ENCODE results near the gene DUSP10. TPM values are rescaled to one million over a fixed set of nuclear protein-coding genes. Genes with fewer than 3 reads are reported as not detected.

Gene DUSP10
- total and polyA plus RNA-seq, 2 of the 13 experiments (the other 11 are each of a cell fraction or from before 2014, with no cell fraction given) = 2.1 to 4.4 TPM

DNA sequence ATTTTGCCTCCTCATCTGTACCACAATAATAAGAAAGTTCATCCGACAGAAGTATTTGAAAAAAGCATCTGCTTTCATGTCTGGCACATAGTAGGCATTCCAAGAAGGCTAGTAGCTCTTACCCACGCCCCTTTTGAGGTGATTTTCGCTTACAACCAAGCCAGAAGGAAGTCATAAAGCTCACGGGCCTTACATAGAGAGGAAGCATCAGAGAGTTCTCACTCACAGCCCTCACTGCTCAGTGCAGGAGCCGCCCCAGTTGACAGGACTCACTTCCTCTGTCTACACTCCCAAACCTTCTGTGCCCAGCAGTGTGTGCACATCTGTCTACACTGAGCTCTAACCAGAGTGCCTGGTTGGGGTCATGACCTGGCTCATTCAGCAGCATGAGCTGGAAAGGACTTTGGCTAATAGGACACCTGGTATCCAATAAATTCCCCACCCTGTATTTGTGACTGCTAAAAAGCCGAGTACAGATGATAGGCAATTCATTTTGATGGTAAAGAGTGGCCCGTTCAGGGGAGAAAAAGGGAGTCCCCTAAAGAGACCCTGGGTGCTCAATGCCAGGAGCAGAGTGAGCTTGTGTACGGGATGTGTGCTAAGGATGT, 36.8 kb upstream of the DUSP10 start (continued):
- TF ChIP-seq, protein P1, sequence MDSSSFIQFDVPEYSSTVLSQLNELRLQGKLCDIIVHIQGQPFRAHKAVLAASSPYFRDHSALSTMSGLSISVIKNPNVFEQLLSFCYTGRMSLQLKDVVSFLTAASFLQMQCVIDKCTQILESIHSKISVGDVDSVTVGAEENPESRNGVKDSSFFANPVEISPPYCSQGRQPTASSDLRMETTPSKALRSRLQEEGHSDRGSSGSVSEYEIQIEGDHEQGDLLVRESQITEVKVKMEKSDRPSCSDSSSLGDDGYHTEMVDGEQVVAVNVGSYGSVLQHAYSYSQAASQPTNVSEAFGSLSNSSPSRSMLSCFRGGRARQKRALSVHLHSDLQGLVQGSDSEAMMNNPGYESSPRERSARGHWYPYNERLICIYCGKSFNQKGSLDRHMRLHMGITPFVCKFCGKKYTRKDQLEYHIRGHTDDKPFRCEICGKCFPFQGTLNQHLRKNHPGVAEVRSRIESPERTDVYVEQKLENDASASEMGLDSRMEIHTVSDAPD (CRISPR knock-in tag; IDR thresholded peaks at IDR 0.05) = no peak
- no peak for TF ChIP-seq CENPT (CRISPR knock-in tag; IDR thresholded peaks at IDR 0.05; ENCODE audit: low read depth)

DNA sequence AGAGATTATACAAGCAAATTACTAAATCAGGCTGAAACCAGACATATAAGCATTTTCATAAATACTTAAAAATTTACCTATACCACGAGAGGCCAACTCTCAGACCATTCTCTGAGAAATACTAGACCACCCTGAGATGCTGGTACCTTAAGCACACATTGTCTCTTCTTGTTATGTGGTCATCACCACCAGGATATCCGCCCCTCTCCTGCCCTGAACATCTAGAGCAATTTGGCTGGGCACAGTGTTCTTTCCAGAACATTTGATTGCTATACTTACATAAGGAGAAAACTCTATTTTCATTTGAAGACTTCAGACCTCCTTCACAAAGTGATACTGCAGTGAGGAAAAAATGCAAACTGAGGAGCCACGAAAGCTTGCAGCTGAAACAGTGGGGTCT, 36.2 kb upstream of the DUSP10 start:
- ATAC-seq (no peak), FAIRE-seq (no peak)
- BruUV-seq (replicated peaks) = no TSS peak
- TF ChIP-seq FOXK1 (CRISPR knock-in tag; IDR thresholded peaks at IDR 0.05; ENCODE audit: borderline replicate concordance, low read depth) = no peak
- TF ChIP-seq, protein P2, sequence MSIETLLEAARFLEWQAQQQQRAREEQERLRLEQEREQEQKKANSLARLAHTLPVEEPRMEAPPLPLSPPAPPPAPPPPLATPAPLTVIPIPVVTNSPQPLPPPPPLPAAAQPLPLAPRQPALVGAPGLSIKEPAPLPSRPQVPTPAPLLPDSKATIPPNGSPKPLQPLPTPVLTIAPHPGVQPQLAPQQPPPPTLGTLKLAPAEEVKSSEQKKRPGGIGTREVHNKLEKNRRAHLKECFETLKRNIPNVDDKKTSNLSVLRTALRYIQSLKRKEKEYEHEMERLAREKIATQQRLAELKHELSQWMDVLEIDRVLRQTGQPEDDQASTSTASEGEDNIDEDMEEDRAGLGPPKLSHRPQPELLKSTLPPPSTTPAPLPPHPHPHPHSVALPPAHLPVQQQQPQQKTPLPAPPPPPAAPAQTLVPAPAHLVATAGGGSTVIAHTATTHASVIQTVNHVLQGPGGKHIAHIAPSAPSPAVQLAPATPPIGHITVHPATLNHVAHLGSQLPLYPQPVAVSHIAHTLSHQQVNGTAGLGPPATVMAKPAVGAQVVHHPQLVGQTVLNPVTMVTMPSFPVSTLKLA (IDR thresholded peaks at IDR 0.05) = no peak
- TF ChIP-seq, protein P3, sequence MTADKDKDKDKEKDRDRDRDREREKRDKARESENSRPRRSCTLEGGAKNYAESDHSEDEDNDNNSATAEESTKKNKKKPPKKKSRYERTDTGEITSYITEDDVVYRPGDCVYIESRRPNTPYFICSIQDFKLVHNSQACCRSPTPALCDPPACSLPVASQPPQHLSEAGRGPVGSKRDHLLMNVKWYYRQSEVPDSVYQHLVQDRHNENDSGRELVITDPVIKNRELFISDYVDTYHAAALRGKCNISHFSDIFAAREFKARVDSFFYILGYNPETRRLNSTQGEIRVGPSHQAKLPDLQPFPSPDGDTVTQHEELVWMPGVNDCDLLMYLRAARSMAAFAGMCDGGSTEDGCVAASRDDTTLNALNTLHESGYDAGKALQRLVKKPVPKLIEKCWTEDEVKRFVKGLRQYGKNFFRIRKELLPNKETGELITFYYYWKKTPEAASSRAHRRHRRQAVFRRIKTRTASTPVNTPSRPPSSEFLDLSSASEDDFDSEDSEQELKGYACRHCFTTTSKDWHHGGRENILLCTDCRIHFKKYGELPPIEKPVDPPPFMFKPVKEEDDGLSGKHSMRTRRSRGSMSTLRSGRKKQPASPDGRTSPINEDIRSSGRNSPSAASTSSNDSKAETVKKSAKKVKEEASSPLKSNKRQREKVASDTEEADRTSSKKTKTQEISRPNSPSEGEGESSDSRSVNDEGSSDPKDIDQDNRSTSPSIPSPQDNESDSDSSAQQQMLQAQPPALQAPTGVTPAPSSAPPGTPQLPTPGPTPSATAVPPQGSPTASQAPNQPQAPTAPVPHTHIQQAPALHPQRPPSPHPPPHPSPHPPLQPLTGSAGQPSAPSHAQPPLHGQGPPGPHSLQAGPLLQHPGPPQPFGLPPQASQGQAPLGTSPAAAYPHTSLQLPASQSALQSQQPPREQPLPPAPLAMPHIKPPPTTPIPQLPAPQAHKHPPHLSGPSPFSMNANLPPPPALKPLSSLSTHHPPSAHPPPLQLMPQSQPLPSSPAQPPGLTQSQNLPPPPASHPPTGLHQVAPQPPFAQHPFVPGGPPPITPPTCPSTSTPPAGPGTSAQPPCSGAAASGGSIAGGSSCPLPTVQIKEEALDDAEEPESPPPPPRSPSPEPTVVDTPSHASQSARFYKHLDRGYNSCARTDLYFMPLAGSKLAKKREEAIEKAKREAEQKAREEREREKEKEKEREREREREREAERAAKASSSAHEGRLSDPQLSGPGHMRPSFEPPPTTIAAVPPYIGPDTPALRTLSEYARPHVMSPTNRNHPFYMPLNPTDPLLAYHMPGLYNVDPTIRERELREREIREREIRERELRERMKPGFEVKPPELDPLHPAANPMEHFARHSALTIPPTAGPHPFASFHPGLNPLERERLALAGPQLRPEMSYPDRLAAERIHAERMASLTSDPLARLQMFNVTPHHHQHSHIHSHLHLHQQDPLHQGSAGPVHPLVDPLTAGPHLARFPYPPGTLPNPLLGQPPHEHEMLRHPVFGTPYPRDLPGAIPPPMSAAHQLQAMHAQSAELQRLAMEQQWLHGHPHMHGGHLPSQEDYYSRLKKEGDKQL (CRISPR knock-in tag; IDR thresholded peaks at IDR 0.05; ENCODE audit: low read depth) = no peak
- TF ChIP-seq, protein P4, sequence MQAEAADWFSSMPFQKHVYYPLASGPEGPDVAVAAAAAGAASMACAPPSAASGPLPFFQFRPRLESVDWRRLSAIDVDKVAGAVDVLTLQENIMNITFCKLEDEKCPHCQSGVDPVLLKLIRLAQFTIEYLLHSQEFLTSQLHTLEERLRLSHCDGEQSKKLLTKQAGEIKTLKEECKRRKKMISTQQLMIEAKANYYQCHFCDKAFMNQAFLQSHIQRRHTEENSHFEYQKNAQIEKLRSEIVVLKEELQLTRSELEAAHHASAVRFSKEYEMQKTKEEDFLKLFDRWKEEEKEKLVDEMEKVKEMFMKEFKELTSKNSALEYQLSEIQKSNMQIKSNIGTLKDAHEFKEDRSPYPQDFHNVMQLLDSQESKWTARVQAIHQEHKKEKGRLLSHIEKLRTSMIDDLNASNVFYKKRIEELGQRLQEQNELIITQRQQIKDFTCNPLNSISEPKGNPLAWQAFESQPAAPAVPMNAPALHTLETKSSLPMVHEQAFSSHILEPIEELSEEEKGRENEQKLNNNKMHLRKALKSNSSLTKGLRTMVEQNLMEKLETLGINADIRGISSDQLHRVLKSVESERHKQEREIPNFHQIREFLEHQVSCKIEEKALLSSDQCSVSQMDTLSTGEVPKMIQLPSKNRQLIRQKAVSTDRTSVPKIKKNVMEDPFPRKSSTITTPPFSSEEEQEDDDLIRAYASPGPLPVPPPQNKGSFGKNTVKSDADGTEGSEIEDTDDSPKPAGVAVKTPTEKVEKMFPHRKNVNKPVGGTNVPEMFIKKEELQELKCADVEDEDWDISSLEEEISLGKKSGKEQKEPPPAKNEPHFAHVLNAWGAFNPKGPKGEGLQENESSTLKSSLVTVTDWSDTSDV (CRISPR knock-in tag; IDR thresholded peaks at IDR 0.05) = no peak
- TF ChIP-seq ZNF160 (CRISPR knock-in tag; IDR thresholded peaks at IDR 0.05) = no peak
- no peak for TF ChIP-seq HHEX (CRISPR knock-in tag; IDR thresholded peaks at IDR 0.05)
- TF ChIP-seq RFX5 (IDR thresholded peaks at IDR 0.05; ENCODE audit: low read depth, low read length) = no peak
- no peak for TF ChIP-seq ZNF207 (IDR thresholded peaks at IDR 0.05; ENCODE audit: borderline replicate concordance)
- no peak for TF ChIP-seq CEBPG (CRISPR knock-in tag; IDR thresholded peaks at IDR 0.05)
- TF ChIP-seq SNAPC2 (CRISPR knock-in tag; IDR thresholded peaks at IDR 0.05) = no peak
- no peak for TF ChIP-seq DMAP1 (CRISPR knock-in tag; IDR thresholded peaks at IDR 0.05)

More for the DNA sequence above, 36.2 kb upstream of the DUSP10 start:
- Histone ChIP-seq H4K20me1 (ENCODE audit: insufficient read depth, low read length) (no peaks in the 10 kb centered on the region), H3K27me3 (ENCODE audit: control insufficient read depth in 1 of 2, insufficient read depth in 2 of 2, low read length in 2 of 2) (peaks cover 0 to 4% of the 10 kb centered on the region in 2 experiments; a peak in 1 of 5 replicates), H3K4me1 (ENCODE audit: insufficient read depth, low read length) (no peaks in the 10 kb centered on the region), H3K79me2 (ENCODE audit: insufficient read depth, low read length) (no peaks in the 10 kb centered on the region), H3K4me3 (replicated peaks in 1 of 3; ENCODE audit: insufficient read depth in 1 of 3, low read depth in 2 of 3, low read length in 3 of 3) (no peak overlapping the region), H3K9me3 (ENCODE audit: low read length) (no peaks in the 10 kb centered on the region), H3K36me3 (replicated peaks in 1 of 2; ENCODE audit: control insufficient read depth in 1 of 2, insufficient read depth in 2 of 2, low read length in 2 of 2) (no peaks in the 10 kb centered on the region), H3K4me2 (ENCODE audit: low read depth, low read length) (no peak overlapping the region), H3K9ac (ENCODE audit: insufficient read depth, low read depth, low read length) (no peak overlapping the region), H3K27ac (ENCODE audit: extremely low read length, insufficient read depth, low read length) (no peak overlapping the region), H2AFZ (ENCODE audit: low read length) (no peak overlapping the region)
- POLR2A ChIA-PET = no interaction called here
- 16% methylated on average over 3 of the region's 3 CpGs for WGBS (ENCODE audit: low lambda C conversion rate)
- CTCF ChIA-PET (ENCODE audit: low intra/inter-chr PET ratio, low total read pairs) = no interaction called here
- intact Hi-C loops (cut with micrococcal nuclease; ENCODE audit: unreplicated experiment) (no loop called here), in situ Hi-C loops (cut with HindIII; ENCODE audit: extremely low pct_ligation_motif_present, low pct_unique_long_range_greater_than_20kb) (no loop called here)
- no peak for DNase-seq (ENCODE audit: low spot score)
